K562 (cell line): ENCODE results near the gene TRIM24. TPM values are rescaled to one million over a fixed set of nuclear protein-coding genes. Genes with fewer than 3 reads are reported as not detected.

ENCODE experiments used
- CBFB ChIP-seq: sonication (generic); formaldehyde crosslinking; IDR thresholded peaks from 2 replicates; pipeline ENCODE4 v1.4.0; 2020; ENCODE audit warnings: mild to moderate bottlenecking, missing genetic modification reagents
- CBX3 ChIP-seq, 2 experiments: IDR thresholded peaks; 1 replicate in 1 of 2; 2 replicates in 1 of 2; pipeline ENCODE4 v1.6.1; 2012; ENCODE audit warnings: inconsistent platforms in 2 of 2, low read length in 2 of 2, borderline replicate concordance in 1 of 2, control low read depth in 1 of 2
- CBX5 ChIP-seq: IDR thresholded peaks from 2 replicates; pipeline ENCODE4 v1.6.1; 2014; ENCODE audit warnings: low read depth, borderline replicate concordance
- CC2D1A ChIP-seq: fragments of 450-650 bp; IDR thresholded peaks from 2 replicates; pipeline ENCODE4 v1.6.1; 2017; ENCODE audit warnings: mild to moderate bottlenecking
- E2F6 ChIP-seq, 2 experiments: IDR thresholded peaks; 2 replicates each; pipeline ENCODE4 v1.6.1; 2011; ENCODE audit warnings: borderline replicate concordance in 1 of 2, control low read depth in 1 of 2, low read depth in 1 of 2, low read length in 1 of 2, mild to moderate bottlenecking in 1 of 2, mixed read lengths in 1 of 2, moderate library complexity in 1 of 2; ENCODE audit not compliant: insufficient read depth in 1 of 2, insufficient read length in 1 of 2, poor library complexity in 1 of 2, severe bottlenecking in 1 of 2; ENCODE audit errors: extremely low read depth in 1 of 2
- EP400 ChIP-seq: fragments of 450-650 bp; IDR thresholded peaks from 2 replicates; pipeline ENCODE4 v1.6.1; 2017; ENCODE audit warnings: antibody characterized with exemption, mild to moderate bottlenecking, moderate library complexity
- KAT7 ChIP-seq: sonication (generic); formaldehyde crosslinking; IDR thresholded peaks from 2 replicates; pipeline ENCODE4 v1.8.0; 2022; ENCODE audit warnings: missing genetic modification reagents, mild to moderate bottlenecking, borderline replicate concordance
- L3MBTL2 ChIP-seq: fragments of 450-650 bp; IDR thresholded peaks from 2 replicates; pipeline ENCODE4 v1.6.1; 2016; ENCODE audit warnings: mild to moderate bottlenecking, moderate library complexity
- MTA1 ChIP-seq: fragments of 450-650 bp; IDR thresholded peaks from 2 replicates; pipeline ENCODE4 v1.6.1; 2017; ENCODE audit warnings: borderline replicate concordance
- RFX1 ChIP-seq: fragments of 450-650 bp; IDR thresholded peaks from 2 replicates; pipeline ENCODE4 v1.6.1; 2016; ENCODE audit warnings: mild to moderate bottlenecking, moderate library complexity
- SRF ChIP-seq, 2 experiments: fragments of 250-450, 450-650 bp in 1 of 2; sonication (Bioruptor Pico) in 1 of 2; sonication (generic) in 1 of 2; formaldehyde crosslinking; IDR thresholded peaks; 2 replicates each; pipeline versions ENCODE4 v1.5.0 to v1.5.1; 2020 to 2022; ENCODE audit warnings: mild to moderate bottlenecking in 1 of 2, missing genetic modification reagents in 1 of 2
- TFAM ChIP-seq: fragments of 250-450 bp; sonication (Bioruptor Pico); conservative IDR thresholded peaks from 2 replicates; pipeline ENCODE4 v1.5.0; 2021; ENCODE audit warnings: mild to moderate bottlenecking, moderate library complexity
- TRIM24 ChIP-seq, 2 experiments: fragments of 450-650 bp; IDR thresholded peaks; 2 replicates each; pipeline ENCODE4 v1.6.1; 2016
- TRIM28 ChIP-seq: fragments of 450-650 bp; IDR thresholded peaks from 2 replicates; pipeline ENCODE4 v1.6.1; 2017
- ZC3H11A ChIP-seq: IDR thresholded peaks from 2 replicates; pipeline ENCODE4 v1.6.1; 2012; ENCODE audit warnings: low read depth, low read length, improper control_type of control experiment
- ZEB2 ChIP-seq: fragments of 450-650 bp; IDR thresholded peaks from 2 replicates; pipeline ENCODE4 v1.6.1; 2016
- ZNF280A ChIP-seq: fragments of 450-650 bp; IDR thresholded peaks from 2 replicates; pipeline ENCODE4 v1.6.1; 2018; ENCODE audit warnings: mild to moderate bottlenecking, low read depth; ENCODE audit not compliant: partially characterized antibody
- ZNF324 ChIP-seq: fragments of 250-450 bp; sonication (Bioruptor Pico); IDR thresholded peaks from 2 replicates; pipeline ENCODE4 v1.4.0; 2020; ENCODE audit warnings: mild to moderate bottlenecking
- polyA plus RNA-seq, 8 experiments: library from polyadenylated mRNA; depleted of rRNA in 4 of 8; stranded (reverse) in 5 of 8; unstranded in 3 of 8; fragments of >200 nt; fragmentation: Nextera tagmentation in 2 of 8; fragmentation: Illumina TruSeq in 1 of 8; extraction: Ambion mirVana in 2 of 8; extraction: Trizol in 1 of 8; gene quantifications; 2 replicates each; pipeline versions ENCODE4 v1.2.1 to v1.2.3, GENCODE V29; 2011 to 2014; ENCODE audit warnings: inconsistent platforms in 1 of 8, missing spikeins in 1 of 8
- total RNA-seq, 7 experiments: library from RNA; depleted of rRNA in 6 of 7; stranded (reverse); fragments of >200 nt in 6 of 7; fragmentation: Illumina TruSeq in 2 of 7; extraction: Trizol in 2 of 7; gene quantifications; 2 replicates each; pipeline versions ENCODE4 v1.2.1 to v1.2.3, GENCODE V29; 2011 to 2021; ENCODE audit warnings: low replicate concordance in 1 of 7
- TF ChIP-seq, protein P1 (sequence below): sonication (generic); formaldehyde crosslinking; IDR thresholded peaks from 2 replicates; pipeline ENCODE4 v1.8.1; 2023; ENCODE audit warnings: missing genetic modification reagents, mild to moderate bottlenecking, borderline replicate concordance

Gene TRIM24
- total and polyA plus RNA-seq, 9 of the 15 experiments (the other 6 are each of a cell fraction or from before 2014, with no cell fraction given) = 13.4 to 74.0 (median 41.7) TPM

- TF ChIP-seq ZNF280A = peak; percentile 100
- TF ChIP-seq TRIM28 = peak; percentile 99
- TF ChIP-seq, protein P1, sequence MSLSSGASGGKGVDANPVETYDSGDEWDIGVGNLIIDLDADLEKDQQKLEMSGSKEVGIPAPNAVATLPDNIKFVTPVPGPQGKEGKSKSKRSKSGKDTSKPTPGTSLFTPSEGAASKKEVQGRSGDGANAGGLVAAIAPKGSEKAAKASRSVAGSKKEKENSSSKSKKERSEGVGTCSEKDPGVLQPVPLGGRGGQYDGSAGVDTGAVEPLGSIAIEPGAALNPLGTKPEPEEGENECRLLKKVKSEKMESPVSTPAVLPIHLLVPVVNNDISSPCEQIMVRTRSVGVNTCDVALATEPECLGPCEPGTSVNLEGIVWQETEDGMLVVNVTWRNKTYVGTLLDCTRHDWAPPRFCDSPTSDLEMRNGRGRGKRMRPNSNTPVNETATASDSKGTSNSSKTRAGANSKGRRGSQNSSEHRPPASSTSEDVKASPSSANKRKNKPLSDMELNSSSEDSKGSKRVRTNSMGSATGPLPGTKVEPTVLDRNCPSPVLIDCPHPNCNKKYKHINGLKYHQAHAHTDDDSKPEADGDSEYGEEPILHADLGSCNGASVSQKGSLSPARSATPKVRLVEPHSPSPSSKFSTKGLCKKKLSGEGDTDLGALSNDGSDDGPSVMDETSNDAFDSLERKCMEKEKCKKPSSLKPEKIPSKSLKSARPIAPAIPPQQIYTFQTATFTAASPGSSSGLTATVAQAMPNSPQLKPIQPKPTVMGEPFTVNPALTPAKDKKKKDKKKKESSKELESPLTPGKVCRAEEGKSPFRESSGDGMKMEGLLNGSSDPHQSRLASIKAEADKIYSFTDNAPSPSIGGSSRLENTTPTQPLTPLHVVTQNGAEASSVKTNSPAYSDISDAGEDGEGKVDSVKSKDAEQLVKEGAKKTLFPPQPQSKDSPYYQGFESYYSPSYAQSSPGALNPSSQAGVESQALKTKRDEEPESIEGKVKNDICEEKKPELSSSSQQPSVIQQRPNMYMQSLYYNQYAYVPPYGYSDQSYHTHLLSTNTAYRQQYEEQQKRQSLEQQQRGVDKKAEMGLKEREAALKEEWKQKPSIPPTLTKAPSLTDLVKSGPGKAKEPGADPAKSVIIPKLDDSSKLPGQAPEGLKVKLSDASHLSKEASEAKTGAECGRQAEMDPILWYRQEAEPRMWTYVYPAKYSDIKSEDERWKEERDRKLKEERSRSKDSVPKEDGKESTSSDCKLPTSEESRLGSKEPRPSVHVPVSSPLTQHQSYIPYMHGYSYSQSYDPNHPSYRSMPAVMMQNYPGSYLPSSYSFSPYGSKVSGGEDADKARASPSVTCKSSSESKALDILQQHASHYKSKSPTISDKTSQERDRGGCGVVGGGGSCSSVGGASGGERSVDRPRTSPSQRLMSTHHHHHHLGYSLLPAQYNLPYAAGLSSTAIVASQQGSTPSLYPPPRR = no peak
- TF ChIP-seq EP400 = no peak
- no peak for TF ChIP-seq ZNF324 (CRISPR knock-in tag)
- no peak for TF ChIP-seq SRF (CRISPR knock-in tag; IDR thresholded peaks at IDR 0.05)
- peak; percentile 20; the same call in 1 of the 2 replicates for TF ChIP-seq RFX1
- TF ChIP-seq L3MBTL2 = 0 out of 2 replicates have a peak, but pooled peaks have one; percentile 18
- TF ChIP-seq CC2D1A = peak; percentile 37; the same call in 1 of the 2 replicates
- no peak for TF ChIP-seq MTA1
- peak in 1 of 2 experiments; percentile 47 for TF ChIP-seq E2F6 (IDR thresholded peaks at IDR 0.05; ENCODE audit: borderline replicate concordance in 1 of 2, extremely low read depth in 1 of 2, insufficient read depth in 1 of 2, insufficient read length in 1 of 2, low read depth in 1 of 2, low read length in 1 of 2, poor library complexity in 1 of 2, severe bottlenecking in 1 of 2)
- no peak for TF ChIP-seq CBFB (CRISPR knock-in tag)
- no peak for TF ChIP-seq KAT7 (CRISPR knock-in tag)
- peak; percentile 78 to 91 for TF ChIP-seq TRIM24 (IDR thresholded peaks at IDR 0.05)
- TF ChIP-seq CBX5 = peak; percentile 100
- TF ChIP-seq CBX3 (IDR thresholded peaks at IDR 0.05; ENCODE audit: borderline replicate concordance in 1 of 2, low read length in 2 of 2) = peak in 1 of 2 experiments; percentile 100; a peak in 2 of 3 replicates
- TF ChIP-seq ZEB2 = peak; percentile 90
- TF ChIP-seq TFAM (CRISPR knock-in tag) = no peak
- no peak for TF ChIP-seq ZC3H11A
Measured at GRCh38 chr7:138429577-138430250, 30.3 kb upstream of the TRIM24 start (continued).
